T1000 (cell line): ENCODE data around the gene BOD1L1.

Experiments
- DNase-seq: peaks from one replicate; lab custom pipeline; 2025; ENCODE audit warnings: mixed read lengths; lab: John Stamatoyannopoulos, UW

BOD1L1 gene

GRCh38 chr4:13627606-13628311 is at the start of gene BOD1L1:
BOD1L1 (minus strand) TSS chr4:13627725; CDS start chr4:13627587, 138 bp downstream.
- peak; percentile 86 for DNase-seq

- DNase-seq: no peak
These were observed 47.4 kb upstream of the BOD1L1 start for GRCh38 chr4:13674971-13675370.

DNA sequence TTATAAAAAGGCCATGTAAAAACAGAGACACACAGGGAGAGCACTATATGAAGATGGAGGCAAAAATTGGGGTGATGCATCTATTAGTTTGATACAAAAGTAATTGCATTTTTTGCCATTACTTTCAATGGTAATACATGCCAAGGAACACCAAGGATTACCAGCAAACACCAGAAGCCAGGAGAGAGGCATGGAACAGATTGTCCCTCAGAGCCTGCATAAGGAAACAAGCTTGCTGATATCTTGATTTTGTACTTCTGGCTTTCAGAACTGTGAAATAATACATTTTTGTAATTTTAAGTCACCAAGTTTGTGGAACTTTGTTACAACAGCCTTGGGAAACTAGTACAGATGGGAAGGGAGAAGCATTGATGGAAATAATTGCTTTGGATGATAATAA is 45.6 kb upstream of the BOD1L1 start:
- no peak for DNase-seq

- DNase-seq: no peak
These were observed 43.1 kb upstream of the BOD1L1 start for GRCh38 chr4:13670456-13671160.

DNA sequence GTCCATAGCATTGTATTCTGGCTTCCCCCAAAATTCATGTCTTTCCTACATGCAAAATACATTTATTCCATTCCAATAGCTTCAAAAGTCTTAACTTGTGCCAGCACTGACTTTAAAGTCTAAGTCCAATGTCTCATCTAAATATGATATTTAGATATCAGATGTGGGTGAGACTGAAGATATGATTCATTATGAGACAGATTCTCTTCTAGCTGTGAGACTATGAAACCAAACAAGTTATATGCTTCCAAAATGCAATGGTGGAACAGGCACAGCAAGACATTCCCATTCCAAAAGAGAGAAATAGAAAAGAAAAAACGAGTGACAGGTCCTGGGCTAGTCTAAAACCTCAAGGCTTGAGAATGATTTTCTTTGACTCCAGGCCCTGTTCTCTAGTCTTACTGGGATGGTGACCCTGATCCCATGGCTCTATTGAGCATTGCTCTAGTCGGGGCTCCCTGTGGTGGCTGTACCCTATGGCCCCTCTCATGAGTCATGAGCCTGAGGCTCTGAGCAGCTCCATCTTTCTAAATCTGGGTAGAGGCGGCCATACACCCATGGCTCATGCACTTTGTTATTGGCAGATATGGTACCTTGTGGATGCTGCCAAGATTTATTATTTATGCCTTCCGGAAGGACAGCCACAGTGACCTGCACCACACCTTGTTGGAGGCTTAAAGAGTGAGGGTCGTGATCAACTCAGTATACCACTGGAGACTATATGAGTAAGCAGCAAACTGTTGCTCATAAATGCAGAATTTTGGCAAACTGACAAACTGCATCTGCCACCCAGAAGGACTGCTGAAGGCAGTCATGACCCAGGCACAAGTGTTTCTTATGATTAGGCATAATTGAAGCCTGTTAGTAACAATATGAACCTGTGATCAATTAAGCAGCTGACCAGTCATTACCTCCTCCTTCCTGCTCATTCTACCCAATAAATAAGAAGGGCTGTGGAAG is 38.5 kb upstream of the BOD1L1 start:
- DNase-seq: no peak

DNA sequence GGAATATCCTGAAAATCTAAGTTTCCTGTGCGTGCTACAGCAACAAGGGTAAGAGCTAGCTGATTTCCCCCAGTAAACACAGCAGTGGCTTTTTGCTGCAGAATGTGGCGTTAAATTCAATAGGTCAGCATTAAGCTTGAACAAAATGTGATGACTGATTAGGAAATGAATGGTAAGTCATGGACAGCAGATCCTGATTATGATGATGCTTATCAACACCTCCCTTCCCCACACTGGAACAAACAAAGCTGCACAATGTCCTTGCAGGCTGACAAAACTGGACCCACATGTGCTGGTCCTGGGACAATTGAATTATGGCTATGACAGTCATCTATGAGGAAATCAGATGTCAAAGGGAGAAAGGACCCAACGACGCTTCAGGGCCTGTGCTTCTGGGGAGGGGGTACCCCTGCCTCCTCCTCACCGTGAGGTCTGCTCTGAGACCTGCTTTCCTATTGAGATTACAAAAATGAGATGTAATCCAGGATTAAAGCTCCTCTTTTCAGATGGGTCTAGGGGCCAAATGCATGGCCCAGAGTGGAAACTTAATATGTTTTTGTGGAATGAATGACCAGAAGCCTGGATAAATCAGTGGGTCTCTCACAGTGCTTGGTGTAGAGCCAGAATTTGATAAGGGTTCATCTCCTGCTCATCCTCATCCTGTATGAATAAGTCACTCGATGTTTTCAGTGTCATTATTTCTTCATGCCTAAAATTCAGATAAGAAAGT is 32.0 kb upstream of the BOD1L1 start:
- no peak for DNase-seq

DNA sequence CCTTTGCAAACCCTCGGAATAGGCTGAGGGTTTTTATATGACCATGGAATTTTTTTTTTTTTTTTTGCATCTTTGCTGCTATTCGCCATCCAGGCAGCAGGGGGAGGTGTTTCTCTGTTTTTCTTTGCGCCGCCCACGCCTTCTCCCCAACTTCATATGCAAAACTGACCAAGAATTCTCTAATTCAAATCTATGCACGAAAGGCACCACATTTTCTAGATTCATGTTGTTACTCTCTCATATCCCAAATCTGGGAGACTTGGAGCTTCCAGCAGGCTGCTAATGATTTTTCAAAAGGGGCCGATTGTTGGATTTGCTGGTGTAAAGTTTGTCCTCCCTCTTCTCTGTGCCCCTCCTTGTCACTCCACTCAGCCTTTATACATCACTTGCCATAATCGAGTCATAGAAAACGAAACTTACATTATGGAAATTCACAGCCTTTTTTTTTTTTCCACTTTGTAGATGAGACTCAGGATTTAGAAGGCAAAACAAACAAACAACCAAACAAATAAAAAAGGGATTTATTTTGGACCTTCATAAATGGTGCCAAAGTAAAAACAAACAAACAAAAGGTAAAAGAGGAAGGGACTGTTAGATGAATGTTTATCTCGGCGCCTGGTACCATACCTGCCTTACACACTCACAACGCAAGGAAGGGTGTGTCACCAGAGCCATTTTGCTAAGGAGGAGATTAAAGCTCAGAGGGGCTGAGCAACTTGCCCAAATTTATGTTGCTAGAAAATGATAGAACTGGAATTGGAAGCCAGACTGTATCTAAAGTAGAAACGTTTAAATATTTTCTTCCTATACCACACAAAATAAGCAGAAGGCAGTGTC is 29.3 kb upstream of the BOD1L1 start:
- peak; percentile 60 for DNase-seq

GRCh38 chr4:13654162-13654797 is 26.8 kb upstream of the BOD1L1 start:
- peak; percentile 85 for DNase-seq

- DNase-seq: no peak
These were observed 26.2 kb upstream of the BOD1L1 start for GRCh38 chr4:13653766-13654161.

- no peak for DNase-seq
These were observed 19.5 kb upstream of the BOD1L1 start for GRCh38 chr4:13647031-13647430.

DNA sequence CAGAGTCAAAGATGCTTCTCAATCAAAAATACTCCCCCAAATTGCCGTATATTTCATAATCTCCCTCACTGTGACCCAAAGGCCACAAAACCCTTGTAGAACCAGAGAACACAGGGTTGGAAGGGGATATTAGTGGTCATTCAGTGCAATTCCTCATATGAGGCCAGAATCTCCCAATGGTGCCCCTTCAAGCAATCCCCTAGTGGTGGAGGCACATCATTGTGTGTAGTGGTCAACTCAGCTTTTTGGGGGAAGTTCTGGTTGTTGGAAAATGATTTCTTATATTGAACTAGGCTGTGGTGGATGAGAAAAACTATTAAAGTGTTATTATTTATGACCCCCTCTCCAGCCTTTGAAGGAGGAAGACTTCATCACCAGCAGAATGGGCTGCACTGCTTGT is 17.6 kb upstream of the BOD1L1 start:
- DNase-seq: no peak

DNA sequence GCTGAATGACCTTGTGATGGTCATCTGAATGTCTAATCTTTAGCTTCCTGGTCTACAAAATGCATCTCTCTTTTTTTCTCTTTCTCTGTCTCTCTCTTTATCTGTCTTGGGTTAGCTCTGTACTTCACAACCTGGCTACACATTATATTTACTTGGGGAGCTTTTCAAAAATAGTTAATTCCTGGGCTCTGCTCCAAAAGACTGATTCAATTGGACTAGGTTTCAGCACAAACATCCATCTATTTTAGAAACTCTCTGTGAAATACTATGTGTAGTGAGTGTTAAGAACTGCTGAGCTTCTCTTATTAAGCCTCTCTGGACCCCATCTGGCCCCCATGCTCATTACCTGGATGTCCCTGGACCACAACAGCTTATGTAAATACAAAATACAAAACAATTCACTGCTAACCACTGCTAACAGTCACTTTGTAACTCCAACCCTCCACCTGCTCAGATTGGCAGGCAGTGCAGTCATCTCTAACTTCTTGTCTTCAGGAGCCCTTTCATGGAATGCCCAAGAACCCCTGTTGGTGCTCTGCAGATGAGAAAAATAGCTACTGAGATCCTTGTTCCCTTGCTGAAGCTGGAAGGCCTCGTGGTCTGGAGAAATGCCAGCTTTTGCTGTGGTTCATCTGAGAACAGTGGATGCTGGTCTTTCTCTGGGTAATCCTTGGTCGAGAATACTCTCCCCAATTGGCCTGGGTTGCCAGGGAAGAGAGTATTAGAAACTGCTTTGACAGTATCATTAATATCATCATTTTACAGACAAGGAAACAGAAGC is 14.8 kb upstream of the BOD1L1 start:
- DNase-seq: no peak

DNA sequence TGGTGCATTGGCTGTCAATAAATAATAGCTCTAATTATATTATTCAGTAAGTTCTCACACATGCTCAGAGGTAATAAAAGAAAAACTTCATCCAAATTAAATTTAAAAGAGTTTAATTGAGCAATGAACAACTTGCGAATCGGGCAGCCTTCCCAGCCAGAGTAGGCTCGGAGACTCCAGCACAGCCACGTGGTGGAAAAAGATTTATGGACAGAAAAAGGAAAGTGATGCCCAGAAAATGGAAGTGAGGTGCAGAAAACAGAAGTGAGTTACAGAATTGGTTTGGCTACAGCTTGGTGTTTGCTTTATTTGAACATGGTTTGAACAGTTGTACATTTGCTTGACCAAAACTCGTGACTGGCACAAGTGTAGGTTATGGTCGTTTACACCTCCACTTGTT is 13.6 kb upstream of the BOD1L1 start:
- no peak for DNase-seq

DNA sequence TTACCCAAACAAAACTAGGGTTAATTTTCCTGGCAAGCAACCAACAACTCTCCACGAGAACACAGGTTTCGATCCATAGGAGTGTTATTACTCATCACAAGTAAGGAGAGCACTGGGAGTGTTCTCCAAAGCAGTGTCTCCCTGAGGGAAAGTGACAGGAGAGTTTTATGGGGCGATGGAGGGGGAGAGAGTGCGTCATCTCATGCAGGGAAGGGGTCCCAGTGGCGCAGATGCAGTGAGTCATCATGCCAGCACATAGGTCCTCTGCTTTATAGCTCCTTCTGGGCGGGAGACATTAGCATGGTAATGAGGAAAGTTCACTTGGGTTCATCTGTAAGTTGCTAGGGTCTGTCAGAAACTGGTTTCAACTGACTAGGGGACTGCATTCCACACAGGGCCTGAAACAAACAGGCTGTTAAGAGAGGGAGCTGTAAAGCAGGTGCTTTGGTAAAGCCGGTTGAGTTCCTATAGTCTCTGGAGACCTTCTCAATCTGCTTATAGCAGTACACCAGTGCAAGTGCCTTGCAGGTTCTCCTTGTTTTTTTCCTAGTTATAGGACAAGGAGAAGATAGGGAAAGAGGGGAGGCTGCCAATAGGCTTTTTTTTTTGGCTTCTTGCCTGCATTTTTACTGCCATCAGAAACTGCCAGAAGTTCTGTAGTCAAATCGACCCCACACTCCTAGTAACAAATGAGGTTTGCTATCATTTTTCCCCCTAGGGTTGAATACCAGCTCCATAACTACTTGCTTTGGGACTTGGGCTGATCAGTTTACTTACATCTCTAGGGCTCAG is 12.8 kb upstream of the BOD1L1 start:
- DNase-seq: peak; percentile 97

DNA sequence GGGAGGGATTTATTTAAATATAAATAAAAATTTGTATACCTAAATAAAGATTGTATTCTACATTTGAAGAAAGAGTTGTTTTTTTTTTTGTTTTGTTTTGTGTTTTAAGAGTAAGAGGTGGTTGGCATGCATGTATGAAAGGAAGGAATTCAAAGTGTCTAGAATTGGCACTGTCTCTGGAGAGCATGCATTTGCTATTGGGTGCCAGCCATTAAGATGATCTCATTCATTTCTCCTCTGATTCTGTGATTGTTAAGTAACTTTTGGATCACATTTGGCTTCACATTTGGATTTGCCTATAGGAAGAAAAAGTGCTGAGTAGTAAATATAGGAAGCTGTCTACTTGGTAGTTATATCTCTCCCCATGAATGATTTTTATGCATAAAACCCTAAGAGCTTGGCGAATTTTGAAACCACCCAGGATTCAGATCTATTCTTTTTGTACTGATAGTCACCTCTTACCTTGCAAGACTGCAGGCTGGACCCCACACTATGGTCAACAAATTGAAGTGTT is 7.8 kb upstream of the BOD1L1 start:
- no peak for DNase-seq

DNA sequence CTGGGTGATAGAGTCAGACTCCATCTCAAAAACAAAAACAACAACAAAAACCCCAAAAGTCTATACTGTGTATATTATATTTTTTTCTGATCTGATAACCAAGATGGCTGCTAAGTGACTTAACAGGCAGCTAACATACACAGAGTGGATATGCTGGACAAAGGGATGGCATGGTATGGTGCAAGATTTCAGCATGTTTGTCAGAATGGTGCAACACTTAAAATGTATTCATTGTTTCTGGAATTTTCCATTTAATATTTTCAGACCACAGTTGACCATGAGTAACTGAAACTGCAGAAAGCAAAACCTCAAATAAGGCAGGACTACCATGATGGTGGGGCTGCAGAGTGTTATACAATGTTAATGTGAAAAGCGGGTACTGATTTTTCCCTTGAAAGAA is 6.1 kb upstream of the BOD1L1 start:
- no peak for DNase-seq

GRCh38 chr4:13627178-13627605 is 333 bp downstream of the BOD1L1 start:
- DNase-seq: no peak

GRCh38 chr4:13626492-13627177 is 890 bp downstream of the BOD1L1 start:
- DNase-seq: no peak
